NCI-H82 treated with DMSO at 0.1 percent for 48 hours (cell line): ENCODE results near the gene H6PD.

Experiments
- DNase-seq: peaks from one replicate; lab custom pipeline; 2025; ENCODE audit not compliant: unreplicated experiment; lab: John Stamatoyannopoulos, UW

Gene H6PD

GRCh38 chr1:9275161-9275560 lies 40.6 kb downstream of the H6PD start:
- DNase-seq, result no peak

- no peak for DNase-seq
These were observed 41.0 kb downstream of the H6PD start for GRCh38 chr1:9275567-9276034.

- no peak for DNase-seq
These were observed 43.5 kb downstream of the H6PD start for GRCh38 chr1:9278116-9278515.

GRCh38 chr1:9278585-9279153 lies 44.1 kb downstream of the H6PD start:
- DNase-seq, result no peak

GRCh38 chr1:9279172-9279840 lies 44.7 kb downstream of the H6PD start:
- no peak for DNase-seq

- no peak for DNase-seq
These were observed 45.7 kb downstream of the H6PD start for GRCh38 chr1:9280015-9280860.

- no peak for DNase-seq
These were observed 46.7 kb downstream of the H6PD start for GRCh38 chr1:9281071-9281827.

GRCh38 chr1:9281908-9282695 lies 47.5 kb downstream of the H6PD start:
- no peak for DNase-seq

GRCh38 chr1:9282696-9282955 lies 48.1 kb downstream of the H6PD start:
- DNase-seq, result no peak

- DNase-seq, result no peak
These were observed 49.5 kb downstream of the H6PD start for GRCh38 chr1:9284061-9284460.

- DNase-seq, result no peak
These were observed 52.0 kb downstream of the H6PD start for GRCh38 chr1:9286556-9286955.

GRCh38 chr1:9289090-9289534 lies 54.5 kb downstream of the H6PD start:
- peak; percentile 32 for DNase-seq

- DNase-seq, result no peak
These were observed 55.3 kb downstream of the H6PD start for GRCh38 chr1:9289711-9290485.

GRCh38 chr1:9291914-9292360 lies 57.4 kb downstream of the H6PD start:
- peak; percentile 18 for DNase-seq

- peak; percentile 74 for DNase-seq
These were observed 58.0 kb downstream of the H6PD start, which contains the start of gene SPSB1 for GRCh38 chr1:9292361-9293240. TSS of gene SPSB1 (plus strand) at chr1:9292894. CDS start at chr1:9355892, 62,998 bp downstream.

GRCh38 chr1:9293241-9293532 lies 58.6 kb downstream of the H6PD start:
- no peak for DNase-seq

- no peak for DNase-seq
These were observed 59.2 kb downstream of the H6PD start for GRCh38 chr1:9293533-9294404.

- DNase-seq, result no peak
These were observed 59.8 kb downstream of the H6PD start for GRCh38 chr1:9294405-9294773.
